ENCODE measurements around the gene C9orf50.

The C9orf50 gene

GRCh38 chr9:129630967-129631673 is 10.2 kb upstream of the C9orf50 start:
- DNase-seq: peak; percentile 47

- DNase-seq: no peak
Measured at GRCh38 chr9:129629251-129629820, 8.4 kb upstream of the C9orf50 start.

GRCh38 chr9:129628709-129629108 is 7.8 kb upstream of the C9orf50 start:
- no peak for DNase-seq

- no peak for DNase-seq
Measured at GRCh38 chr9:129627556-129628440, 6.9 kb upstream of the C9orf50 start.

GRCh38 chr9:129626625-129627284 is 5.9 kb upstream of the C9orf50 start:
- no peak for DNase-seq

GRCh38 chr9:129626079-129626624 is 5.3 kb upstream of the C9orf50 start, which contains the start of gene NTMT1:
Gene NTMT1, plus strand, starts transcription at chr9:129626163. Its CDS starts 6,541 bp downstream, at chr9:129632704.
- peak; percentile 91 for DNase-seq

- no peak for DNase-seq
Measured at GRCh38 chr9:129624947-129625346, 4.0 kb upstream of the C9orf50 start.

- peak; percentile 34 for DNase-seq
Measured at GRCh38 chr9:129624168-129624759, 3.4 kb upstream of the C9orf50 start.

- no peak for DNase-seq
Measured at GRCh38 chr9:129623331-129623730, 2.4 kb upstream of the C9orf50 start.

- no peak for DNase-seq
Measured at GRCh38 chr9:129619787-129620668, 873 bp downstream of the C9orf50 start.

- no peak for DNase-seq
Measured at GRCh38 chr9:129617167-129617566, 3.7 kb downstream of the C9orf50 start.

GRCh38 chr9:129615407-129616285 is 5.3 kb downstream of the C9orf50 start:
- no peak for DNase-seq

GRCh38 chr9:129614932-129615331 is 6.0 kb downstream of the C9orf50 start:
- no peak for DNase-seq

GRCh38 chr9:129613520-129614175 is 7.3 kb downstream of the C9orf50 start:
- peak; percentile 93 for DNase-seq

- no peak for DNase-seq
Measured at GRCh38 chr9:129612815-129613519, 7.9 kb downstream of the C9orf50 start.

- no peak for DNase-seq
Measured at GRCh38 chr9:129612123-129612522, 8.8 kb downstream of the C9orf50 start.

GRCh38 chr9:129611307-129611800 is 9.5 kb downstream of the C9orf50 start:
- no peak for DNase-seq

- DNase-seq: peak; percentile 50
Measured at GRCh38 chr9:129610473-129611306, 10.2 kb downstream of the C9orf50 start.
